ENCODE measurements around the gene FBXL20.

The FBXL20 gene

GRCh38 chr17:39224778-39225307 is 176.6 kb downstream of the FBXL20 start:
- no peaks in the 10 kb centered on the region for H3K79me2 ChIP-seq (ENCODE audit: insufficient read depth, low read length)
- no peaks in the 10 kb centered on the region for H3K36me3 ChIP-seq (ENCODE audit: insufficient read depth, low read length)
- no peaks in the 10 kb centered on the region for H4K20me1 ChIP-seq (ENCODE audit: insufficient read depth, low read length, poor library complexity, severe bottlenecking)
- no peak overlapping the region for H2AFZ ChIP-seq (ENCODE audit: low read length)
- H3K4me1 ChIP-seq (ENCODE audit: insufficient read depth, low read length, poor library complexity, severe bottlenecking) = no peaks in the 10 kb centered on the region
- TF ChIP-seq CTCF (conservative IDR thresholded peaks at IDR 0.05; ENCODE audit: low read length) (no peak), EZH2phosphoT487 (IDR thresholded peaks at IDR 0.05; ENCODE audit: borderline replicate concordance) (no peak)
- H3F3A ChIP-seq (ENCODE audit: low read depth) = no peaks in the 10 kb centered on the region
- H3K9me2 ChIP-seq (replicated peaks; ENCODE audit: low read depth, low read length) = no peaks in the 10 kb centered on the region
- no peak overlapping the region for H3K4me3 ChIP-seq (ENCODE audit: low read length, poor library complexity, severe bottlenecking)
- H3K9me3 ChIP-seq (ENCODE audit: insufficient read depth, low read depth, low read length) = no peaks in the 10 kb centered on the region
- H3K4me2 ChIP-seq (ENCODE audit: low read depth, low read length, poor library complexity, severe bottlenecking) = no peak overlapping the region
- no peaks in the 10 kb centered on the region for H3K27me3 ChIP-seq (ENCODE audit: insufficient read depth, low read length, poor library complexity, severe bottlenecking)
- no peak overlapping the region for H3K9ac ChIP-seq (ENCODE audit: low read depth, low read length, poor library complexity, severe bottlenecking)

GRCh38 chr17:39223907-39224777 is 177.3 kb downstream of the FBXL20 start:
- no peaks in the 10 kb centered on the region for H3F3A ChIP-seq (ENCODE audit: low read depth)
- H3K4me3 ChIP-seq (ENCODE audit: low read length, poor library complexity, severe bottlenecking) = no peak overlapping the region
- H3K36me3 ChIP-seq (ENCODE audit: insufficient read depth, low read length) = no peaks in the 10 kb centered on the region
- no peaks in the 10 kb centered on the region for H3K4me1 ChIP-seq (ENCODE audit: insufficient read depth, low read length, poor library complexity, severe bottlenecking)
- H3K27me3 ChIP-seq (ENCODE audit: insufficient read depth, low read length, poor library complexity, severe bottlenecking) = no peaks in the 10 kb centered on the region
- H4K20me1 ChIP-seq (ENCODE audit: insufficient read depth, low read length, poor library complexity, severe bottlenecking) = no peaks in the 10 kb centered on the region
- H3K9ac ChIP-seq (ENCODE audit: low read depth, low read length, poor library complexity, severe bottlenecking) = no peak overlapping the region
- H3K4me2 ChIP-seq (ENCODE audit: low read depth, low read length, poor library complexity, severe bottlenecking) = no peak overlapping the region
- TF ChIP-seq CTCF (conservative IDR thresholded peaks at IDR 0.05; ENCODE audit: low read length) (no peak), EZH2phosphoT487 (IDR thresholded peaks at IDR 0.05; ENCODE audit: borderline replicate concordance) (no peak)
- no peaks in the 10 kb centered on the region for H3K9me2 ChIP-seq (replicated peaks; ENCODE audit: low read depth, low read length)
- no peaks in the 10 kb centered on the region for H3K79me2 ChIP-seq (ENCODE audit: insufficient read depth, low read length)
- H3K9me3 ChIP-seq (ENCODE audit: insufficient read depth, low read depth, low read length) = no peaks in the 10 kb centered on the region
- no peak overlapping the region for H2AFZ ChIP-seq (ENCODE audit: low read length)

GRCh38 chr17:39222866-39223834 is 178.3 kb downstream of the FBXL20 start:
- Histone ChIP-seq H3K9me2 (replicated peaks; ENCODE audit: low read depth, low read length) (no peaks in the 10 kb centered on the region), H3K79me2 (ENCODE audit: insufficient read depth, low read length) (no peaks in the 10 kb centered on the region), H3K27me3 (ENCODE audit: insufficient read depth, low read length, poor library complexity, severe bottlenecking) (no peaks in the 10 kb centered on the region), H3K4me3 (ENCODE audit: low read length, poor library complexity, severe bottlenecking) (no peak overlapping the region), H2AFZ (ENCODE audit: low read length) (no peak overlapping the region), H3K4me2 (ENCODE audit: low read depth, low read length, poor library complexity, severe bottlenecking) (no peak overlapping the region), H3K4me1 (ENCODE audit: insufficient read depth, low read length, poor library complexity, severe bottlenecking) (no peaks in the 10 kb centered on the region), H4K20me1 (ENCODE audit: insufficient read depth, low read length, poor library complexity, severe bottlenecking) (no peaks in the 10 kb centered on the region), H3K36me3 (ENCODE audit: insufficient read depth, low read length) (no peaks in the 10 kb centered on the region), H3K9ac (ENCODE audit: low read depth, low read length, poor library complexity, severe bottlenecking) (no peak overlapping the region), H3F3A (ENCODE audit: low read depth) (no peaks in the 10 kb centered on the region), H3K9me3 (ENCODE audit: insufficient read depth, low read depth, low read length) (no peaks in the 10 kb centered on the region)
- TF ChIP-seq EZH2phosphoT487 (IDR thresholded peaks at IDR 0.05; ENCODE audit: borderline replicate concordance) (no peak), CTCF (conservative IDR thresholded peaks at IDR 0.05; ENCODE audit: low read length) (no peak)

All from Loucy (cell line).